Keratinocyte (primary cell): ENCODE data around the gene TNNT1.

Experiments
- CTCF ChIP-seq, 3 experiments: IDR thresholded peaks in 1 of 3; conservative IDR thresholded peaks in 1 of 3; optimal IDR thresholded peaks in 1 of 3; 2 replicates in 2 of 3; 3 replicates in 1 of 3; pipeline versions ENCODE3 to v1.5.1; 2011; ENCODE audit warnings: low read length in 3 of 3, mild to moderate bottlenecking in 3 of 3, moderate library complexity in 2 of 3, control low read depth in 1 of 3, inconsistent platforms in 1 of 3; ENCODE audit not compliant: insufficient read depth in 2 of 3; ENCODE audit errors: extremely low read depth in 1 of 3
- EZH2 ChIP-seq: IDR thresholded peaks from one replicate; pipeline ENCODE4 v1.6.1; 2012; ENCODE audit warnings: inconsistent platforms, mild to moderate bottlenecking, low read length, moderate library complexity

- no peak for TF ChIP-seq CTCF (optimal IDR thresholded peaks at IDR 0.05 in 1 of 3, IDR thresholded peaks at IDR 0.05 in 1 of 3, conservative IDR thresholded peaks at IDR 0.05 in 1 of 3; ENCODE audit: extremely low read depth in 1 of 3, insufficient read depth in 2 of 3, low read length in 3 of 3)
- TF ChIP-seq EZH2, result no peak
Observed at GRCh38 chr19:55146705-55147273, 2.2 kb downstream of the TNNT1 start.
